Activated naive CD8-positive, alpha-beta T cell treated with anti-CD3 and anti-CD28 coated beads, Interleukin-2, amount 50 U/mL, for 24 hours (primary cell): ENCODE results near the gene RPS6KA4.
A peak's percentile ranks its signal among the peaks of the same experiment; 100 is the strongest.

Source experiments
- ATAC-seq: fragments of 150-1000 bp; cut with Tn5 transposase; one replicate; pipeline ENCODE4 v1.10.0; 2021
- DNase-seq: peaks from one replicate; pipeline ENCODE4 v3.0.0; 2021
- H3K27ac Mint-ChIP-seq: one replicate; pipeline ENCODE4 v1.8.0; 2021; ENCODE audit warnings: mild to moderate bottlenecking, mixed read lengths
- H3K27me3 Mint-ChIP-seq: one replicate; pipeline ENCODE4 v1.8.0; 2021; ENCODE audit warnings: mixed read lengths
- H3K36me3 Mint-ChIP-seq: one replicate; pipeline ENCODE4 v1.8.0; 2021; ENCODE audit warnings: low read depth, mixed read lengths
- H3K4me1 Mint-ChIP-seq: one replicate; pipeline ENCODE4 v1.8.0; 2021; ENCODE audit warnings: mixed read lengths
- H3K4me3 Mint-ChIP-seq: one replicate; pipeline ENCODE4 v1.8.0; 2021; ENCODE audit warnings: mild to moderate bottlenecking, moderate library complexity, mixed read lengths
- H3K9me3 Mint-ChIP-seq: one replicate; pipeline ENCODE4 v1.8.0; 2021; ENCODE audit warnings: mixed read lengths

RPS6KA4 gene

DNA sequence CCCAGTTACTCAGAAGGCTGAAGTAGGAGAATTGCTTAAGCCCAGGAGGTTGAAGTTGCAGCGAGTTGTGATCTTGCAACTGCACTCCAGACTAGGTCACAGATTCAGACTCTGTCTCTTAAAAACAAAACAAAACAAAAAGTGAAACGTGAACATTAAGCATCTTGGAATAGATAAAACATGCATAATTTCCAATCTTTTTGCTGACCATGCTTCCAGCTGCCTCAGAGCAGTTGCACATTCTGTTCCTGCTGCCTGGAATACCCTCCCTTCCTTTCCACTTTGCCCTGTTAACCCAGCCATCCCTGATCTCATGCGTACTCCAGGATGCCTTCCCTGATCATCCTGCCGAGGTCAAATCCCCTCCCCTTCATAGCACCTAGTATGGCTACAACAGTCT, 19.7 kb upstream of the RPS6KA4 start:
- H3K4me1 Mint-ChIP-seq, result peaks cover 38% of the 10 kb centered on the region
- peak overlapping the region; percentile 83 for H3K27ac Mint-ChIP-seq
- H3K9me3 Mint-ChIP-seq, result no peaks in the 10 kb centered on the region
- DNase-seq (no peak), ATAC-seq (no peak)
- peak overlapping the region; percentile 86 for H3K4me3 Mint-ChIP-seq
- H3K27me3 Mint-ChIP-seq, result no peaks in the 10 kb centered on the region
- peaks cover 6% of the 10 kb centered on the region for H3K36me3 Mint-ChIP-seq

DNA sequence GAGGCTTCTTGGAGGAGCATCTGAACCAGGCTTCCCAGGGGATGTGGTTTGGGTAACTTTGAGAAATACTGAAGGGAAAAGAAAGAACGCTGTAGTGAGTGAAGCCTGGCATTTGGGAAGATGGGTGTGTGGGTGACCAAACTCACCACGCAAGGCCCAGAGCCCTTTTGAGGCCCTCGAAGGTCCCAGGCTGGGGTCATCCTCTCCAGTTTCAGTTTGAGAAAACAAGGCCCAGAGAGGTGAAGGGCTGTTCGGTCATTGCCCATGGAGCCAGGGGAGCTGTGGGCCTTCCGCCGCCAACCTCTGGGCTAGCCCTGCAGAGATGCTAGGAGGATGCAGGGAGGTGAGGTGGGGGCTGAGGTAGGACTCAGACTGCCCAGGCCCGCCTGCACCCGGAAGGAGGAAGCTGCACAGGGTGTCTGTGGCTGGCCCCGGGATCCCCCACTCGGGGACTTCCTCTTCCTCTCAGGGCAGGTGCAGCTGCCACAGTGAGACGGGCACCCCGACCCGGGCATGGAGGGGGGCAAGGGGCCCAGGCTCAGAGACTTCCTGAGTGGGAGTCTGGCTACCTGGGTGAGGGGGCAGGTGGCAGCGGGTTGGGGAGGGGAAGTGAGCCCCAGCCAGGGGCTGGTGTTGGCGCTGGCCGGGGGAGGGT, 19.1 kb upstream of the RPS6KA4 start, which contains the start of gene CCDC88B:
Gene CCDC88B (plus strand): TSS at position 451 of the 655 bp plus-strand sequence. CDS start 63 bp downstream, at position 514.
- Mint-ChIP-seq H3K27ac (peak within 1 kb of the TSS; percentile 83), H3K36me3 (peaks cover 6% of the 10 kb centered on the region), H3K27me3 (no peaks in the 10 kb centered on the region), H3K4me3 (peak within 1 kb of the TSS; percentile 86), H3K9me3 (no peaks in the 10 kb centered on the region), H3K4me1 (peaks cover 37% of the 10 kb centered on the region)
- ATAC-seq, result peak; percentile 86
- peak; percentile 85 for DNase-seq

GRCh38 chr11:64340671-64341335, 18.2 kb upstream of the RPS6KA4 start:
- peaks cover 9% of the 10 kb centered on the region for H3K36me3 Mint-ChIP-seq
- H3K9me3 Mint-ChIP-seq, result no peaks in the 10 kb centered on the region
- H3K27ac Mint-ChIP-seq, result peak overlapping the region; percentile 83
- peak overlapping the region; percentile 86 for H3K4me3 Mint-ChIP-seq
- H3K4me1 Mint-ChIP-seq, result peaks cover 30% of the 10 kb centered on the region
- DNase-seq (peak; percentile 92), ATAC-seq (peak; percentile 22)
- no peaks in the 10 kb centered on the region for H3K27me3 Mint-ChIP-seq

- ATAC-seq, result no peak
- Mint-ChIP-seq H3K9me3 (no peaks in the 10 kb centered on the region), H3K4me3 (peak overlapping the region; percentile 86), H3K4me1 (peaks cover 30% of the 10 kb centered on the region), H3K27me3 (no peaks in the 10 kb centered on the region), H3K36me3 (peaks cover 13% of the 10 kb centered on the region), H3K27ac (no peak overlapping the region)
- DNase-seq, result no peak
Measured at GRCh38 chr11:64341429-64341828, 17.5 kb upstream of the RPS6KA4 start.

DNA sequence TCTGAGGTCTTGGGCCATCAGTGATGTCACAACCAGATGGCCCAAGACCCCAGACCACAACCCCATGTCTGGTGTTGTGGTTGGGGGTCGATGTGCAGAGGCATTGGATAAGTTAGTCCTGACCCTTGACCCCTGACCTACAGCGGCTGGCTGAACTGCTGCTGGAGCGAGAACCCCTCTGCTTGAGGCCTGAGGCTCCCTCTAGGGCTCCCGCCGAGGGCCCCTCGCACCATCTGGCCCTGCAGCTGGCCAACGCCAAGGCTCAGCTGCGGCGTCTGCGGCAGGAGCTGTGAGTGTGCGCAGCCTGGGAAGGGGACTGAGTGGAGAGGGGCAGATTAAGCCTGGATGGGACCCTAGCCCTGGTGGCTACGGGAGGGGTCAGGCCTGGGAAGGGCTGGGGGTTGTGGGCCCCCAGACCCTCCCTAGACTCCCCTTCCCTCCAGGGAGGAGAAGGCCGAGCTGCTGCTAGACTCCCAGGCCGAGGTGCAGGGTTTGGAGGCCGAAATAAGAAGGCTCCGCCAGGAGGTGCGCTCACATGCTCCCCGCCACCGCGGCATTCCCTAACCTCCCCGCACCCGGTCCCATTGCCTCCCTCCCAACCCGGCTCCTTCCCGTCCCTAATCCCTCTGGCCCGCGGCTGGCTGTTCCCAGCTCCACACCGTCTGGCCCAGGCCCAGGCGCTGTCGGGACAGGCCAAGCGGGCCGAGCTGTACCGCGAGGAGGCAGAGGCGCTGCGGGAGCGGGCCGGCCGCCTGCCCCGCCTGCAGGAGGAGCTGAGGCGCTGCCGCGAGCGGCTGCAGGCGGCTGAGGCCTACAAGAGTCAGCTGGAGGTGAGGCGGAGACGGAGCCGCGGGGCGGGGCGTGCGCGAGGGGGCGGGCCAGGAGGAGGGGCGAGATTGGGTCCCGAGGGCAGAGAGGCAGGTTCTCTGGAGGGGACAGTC, 16.8 kb upstream of the RPS6KA4 start:
- Mint-ChIP-seq H3K36me3 (peaks cover 15% of the 10 kb centered on the region), H3K4me3 (peak overlapping the region; percentile 86), H3K27me3 (no peaks in the 10 kb centered on the region), H3K9me3 (no peaks in the 10 kb centered on the region), H3K4me1 (peaks cover 30% of the 10 kb centered on the region), H3K27ac (no peak overlapping the region)
- DNase-seq (peak; percentile 93), ATAC-seq (peak; percentile 77)

GRCh38 chr11:64342869-64343745, 15.9 kb upstream of the RPS6KA4 start:
- ATAC-seq, result no peak
- peaks cover 16% of the 10 kb centered on the region for H3K36me3 Mint-ChIP-seq
- H3K4me1 Mint-ChIP-seq, result peaks cover 30% of the 10 kb centered on the region
- DNase-seq, result no peak
- H3K9me3 Mint-ChIP-seq, result no peaks in the 10 kb centered on the region
- no peak overlapping the region for H3K4me3 Mint-ChIP-seq
- no peak overlapping the region for H3K27ac Mint-ChIP-seq
- H3K27me3 Mint-ChIP-seq, result no peaks in the 10 kb centered on the region

GRCh38 chr11:64343767-64344559, 15.0 kb upstream of the RPS6KA4 start:
- H3K4me3 Mint-ChIP-seq, result no peak overlapping the region
- H3K36me3 Mint-ChIP-seq, result peaks cover 14% of the 10 kb centered on the region
- DNase-seq (no peak), ATAC-seq (no peak)
- H3K27me3 Mint-ChIP-seq, result no peaks in the 10 kb centered on the region
- no peaks in the 10 kb centered on the region for H3K9me3 Mint-ChIP-seq
- H3K27ac Mint-ChIP-seq, result no peak overlapping the region
- peaks cover 25% of the 10 kb centered on the region for H3K4me1 Mint-ChIP-seq

DNA sequence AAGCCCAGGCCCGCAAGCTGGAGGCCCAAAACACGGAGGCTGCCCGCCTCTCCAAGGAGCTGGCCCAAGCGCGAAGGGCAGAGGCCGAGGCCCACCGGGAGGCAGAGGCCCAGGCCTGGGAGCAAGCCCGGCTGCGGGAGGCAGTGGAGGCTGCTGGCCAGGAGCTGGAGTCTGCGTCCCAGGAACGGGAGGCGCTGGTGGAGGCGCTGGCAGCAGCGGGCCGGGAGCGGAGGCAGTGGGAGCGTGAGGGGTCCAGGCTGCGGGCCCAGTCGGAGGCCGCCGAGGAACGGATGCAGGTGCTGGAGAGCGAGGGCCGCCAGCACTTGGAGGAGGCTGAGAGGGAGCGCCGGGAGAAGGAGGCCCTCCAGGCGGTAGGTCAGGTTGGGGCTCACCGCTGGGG, 14.2 kb upstream of the RPS6KA4 start:
- peaks cover 17% of the 10 kb centered on the region for H3K4me1 Mint-ChIP-seq
- H3K36me3 Mint-ChIP-seq, result peaks cover 14% of the 10 kb centered on the region
- no peak overlapping the region for H3K4me3 Mint-ChIP-seq
- no peaks in the 10 kb centered on the region for H3K9me3 Mint-ChIP-seq
- DNase-seq (no peak), ATAC-seq (no peak)
- H3K27me3 Mint-ChIP-seq, result no peaks in the 10 kb centered on the region
- no peak overlapping the region for H3K27ac Mint-ChIP-seq

DNA sequence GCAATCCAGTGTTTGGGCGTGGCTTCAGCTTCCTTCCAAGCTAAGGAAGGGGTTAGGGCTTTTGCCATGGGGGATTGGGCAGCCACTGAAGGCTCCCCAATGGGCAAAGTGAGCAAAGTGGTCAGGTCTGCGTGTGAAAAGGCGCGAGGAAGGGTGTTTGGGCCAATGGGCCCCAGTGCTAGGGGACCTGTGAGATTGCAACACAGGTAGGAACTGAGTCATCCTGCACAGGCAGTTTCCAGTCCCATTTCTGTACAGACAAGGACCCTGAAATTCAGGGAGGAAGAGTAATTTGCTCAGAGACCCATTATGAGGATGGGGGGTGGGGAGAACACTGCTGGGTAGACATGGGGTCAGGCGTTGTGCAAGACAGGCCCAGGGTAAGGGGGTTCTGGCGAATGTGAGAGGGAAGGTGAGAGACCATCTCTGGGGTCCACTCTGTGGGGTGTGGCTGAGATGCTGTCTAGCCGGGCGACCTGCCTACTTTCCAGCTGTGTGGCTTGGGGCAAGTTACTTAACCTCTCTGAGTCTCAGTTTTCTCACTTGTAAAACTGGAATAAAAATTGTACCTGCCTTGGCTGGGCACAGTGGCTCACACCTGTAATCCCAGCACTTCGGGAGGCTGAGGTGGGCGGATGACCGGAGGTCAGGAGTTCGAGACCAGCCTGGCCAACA, 11.6 kb upstream of the RPS6KA4 start:
- Mint-ChIP-seq H3K4me3 (no peak overlapping the region), H3K36me3 (peaks cover 14% of the 10 kb centered on the region), H3K27me3 (no peaks in the 10 kb centered on the region), H3K9me3 (no peaks in the 10 kb centered on the region), H3K27ac (no peak overlapping the region), H3K4me1 (peaks cover 2% of the 10 kb centered on the region)
- no peak for ATAC-seq
- no peak for DNase-seq

DNA sequence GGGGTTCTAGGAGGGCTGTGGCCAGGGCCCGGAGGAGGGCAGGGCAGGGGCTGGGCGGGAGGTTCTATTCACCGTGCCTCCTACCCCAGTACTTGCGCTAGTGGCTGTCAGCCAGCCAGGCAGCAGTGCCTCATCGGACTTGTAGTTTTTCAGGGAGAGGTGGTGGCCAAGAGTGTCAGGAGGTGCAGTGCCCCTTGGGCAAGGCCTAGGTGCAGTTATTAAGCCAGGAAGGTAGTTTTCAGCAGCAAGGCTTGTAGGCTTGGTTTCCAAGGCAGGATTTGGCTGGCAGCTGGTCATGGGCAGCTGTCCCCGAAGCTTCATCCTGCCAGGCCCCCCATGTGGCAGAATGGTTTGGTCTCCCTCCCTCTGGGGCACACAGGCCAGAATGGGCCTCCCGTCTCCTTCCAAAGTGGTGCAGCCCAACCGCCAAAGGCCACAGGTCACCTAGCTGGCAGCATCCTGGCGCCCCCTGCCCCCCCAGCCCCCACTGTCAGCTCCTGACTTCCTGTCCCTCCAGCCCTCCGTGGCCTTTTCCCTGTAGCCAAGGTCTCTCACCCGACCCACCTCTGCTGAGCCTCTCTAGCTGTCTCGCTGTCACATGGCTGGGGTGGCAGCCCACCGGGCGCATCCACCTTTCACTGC, 10.5 kb upstream of the RPS6KA4 start:
- no peak overlapping the region for H3K27ac Mint-ChIP-seq
- no peak overlapping the region for H3K4me3 Mint-ChIP-seq
- no peaks in the 10 kb centered on the region for H3K27me3 Mint-ChIP-seq
- peaks cover 14% of the 10 kb centered on the region for H3K36me3 Mint-ChIP-seq
- no peaks in the 10 kb centered on the region for H3K9me3 Mint-ChIP-seq
- DNase-seq (no peak), ATAC-seq (no peak)
- no peaks in the 10 kb centered on the region for H3K4me1 Mint-ChIP-seq

DNA sequence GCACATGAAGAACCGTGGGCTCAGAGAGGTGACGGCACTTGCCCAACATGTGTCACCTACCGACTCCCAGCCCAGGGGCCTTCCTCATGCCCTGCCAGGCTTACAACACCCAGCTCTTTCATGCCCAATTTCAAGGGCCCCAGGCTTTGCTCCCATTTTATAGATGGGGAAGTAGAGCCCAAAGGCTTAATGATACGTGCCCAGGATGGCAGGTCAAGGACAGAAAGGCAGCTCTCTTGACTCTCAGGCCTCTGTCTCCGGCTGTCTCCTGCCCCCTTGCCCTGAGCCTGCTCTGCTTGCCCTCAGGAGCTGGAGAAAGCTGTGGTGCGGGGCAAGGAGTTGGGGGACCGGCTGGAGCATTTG, 10.0 kb upstream of the RPS6KA4 start:
- no peaks in the 10 kb centered on the region for H3K9me3 Mint-ChIP-seq
- no peak overlapping the region for H3K27ac Mint-ChIP-seq
- H3K4me1 Mint-ChIP-seq, result no peaks in the 10 kb centered on the region
- no peak for DNase-seq
- H3K27me3 Mint-ChIP-seq, result no peaks in the 10 kb centered on the region
- H3K4me3 Mint-ChIP-seq, result no peak overlapping the region
- peaks cover 14% of the 10 kb centered on the region for H3K36me3 Mint-ChIP-seq
- no peak for ATAC-seq

DNA sequence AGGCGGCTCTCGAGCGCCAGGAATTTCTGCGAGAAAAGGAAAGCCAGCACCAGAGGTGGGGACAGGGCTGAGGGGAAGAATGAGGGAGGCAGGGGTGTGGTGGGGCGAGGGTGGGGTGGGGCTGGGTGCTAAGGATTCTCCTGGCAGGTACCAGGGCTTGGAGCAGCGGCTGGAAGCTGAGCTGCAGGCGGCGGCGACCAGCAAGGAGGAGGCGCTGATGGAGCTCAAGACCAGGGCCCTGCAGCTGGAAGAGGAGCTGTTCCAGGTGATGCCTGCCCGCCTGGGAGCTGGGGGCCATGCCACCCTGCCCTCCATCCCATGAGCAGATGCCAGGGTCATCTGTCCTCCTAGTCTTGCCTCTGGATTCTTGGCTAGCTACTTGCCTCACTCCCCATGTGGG, 9.6 kb upstream of the RPS6KA4 start:
- Mint-ChIP-seq H3K4me3 (no peak overlapping the region), H3K4me1 (no peaks in the 10 kb centered on the region), H3K27ac (no peak overlapping the region), H3K9me3 (no peaks in the 10 kb centered on the region), H3K36me3 (peaks cover 14% of the 10 kb centered on the region), H3K27me3 (no peaks in the 10 kb centered on the region)
- ATAC-seq (no peak), DNase-seq (no peak)
